ENCODE data around the gene SNX15. TPM values are rescaled to one million over a fixed set of nuclear protein-coding genes. Genes with fewer than 3 reads are reported as not detected.
A peak's percentile ranks its signal among the peaks of the same experiment; 100 is the strongest.

SNX15 gene
- total RNA-seq, 3 donors from 2014 or later (not counting 1 experiment from before 2014, with no cell fraction given) = 16.9 to 28.1 (median 27.1) TPM

DNA sequence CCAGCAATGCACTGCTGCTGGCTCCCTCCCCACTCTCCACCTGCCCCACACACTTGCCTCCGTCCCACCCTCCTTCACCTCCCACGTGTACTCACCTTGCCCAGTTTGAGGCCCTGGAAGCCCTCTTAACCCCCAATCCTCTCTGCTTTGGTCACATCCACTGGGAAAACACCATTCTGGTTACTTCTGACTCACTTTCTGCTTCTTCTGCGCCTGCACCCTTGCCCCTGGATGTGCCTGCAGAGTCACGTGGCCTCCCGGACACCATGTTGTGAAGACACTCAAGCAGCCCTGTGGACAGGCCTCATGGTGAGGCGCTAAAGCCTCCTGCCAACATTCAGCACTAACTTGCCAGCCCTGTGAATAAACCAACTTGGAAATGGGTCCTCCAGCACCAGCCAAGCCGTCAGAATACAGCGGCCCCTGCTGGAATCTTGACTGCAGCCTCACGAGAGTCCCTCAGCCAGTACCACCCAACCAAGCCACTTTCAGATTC lies 33.7 kb downstream of the SNX15 start:
- Mint-ChIP-seq H3K9me3 (no peaks in the 10 kb centered on the region), H3K27ac (no peak overlapping the region), H3K36me3 (no peaks in the 10 kb centered on the region), H3K27me3 (ENCODE audit: low read depth in 2 of 2) (peaks cover 3 to 7% of the 10 kb centered on the region in 2 donors), H3K4me1 (no peaks in the 10 kb centered on the region), H3K4me3 (no peak overlapping the region)
- Histone ChIP-seq H3K36me3 (ENCODE audit: control insufficient read depth, insufficient read depth, low read length) (no peaks in the 10 kb centered on the region), H3K4me3 (ENCODE audit: low read length) (no peak overlapping the region), H3K4me1 (ENCODE audit: control insufficient read depth, insufficient read depth, low read length) (no peaks in the 10 kb centered on the region), H3K9me3 (ENCODE audit: control insufficient read depth, insufficient read depth, low read length) (no peaks in the 10 kb centered on the region), H3K27me3 (ENCODE audit: control insufficient read depth, insufficient read depth, low read length) (no peaks in the 10 kb centered on the region), H3K27ac (ENCODE audit: low read length) (no peak overlapping the region)
- DNase-seq = peak in 1 of 2 donors; percentile 26
- WGBS (ENCODE audit: insufficient coverage) = 87% methylated on average over 9 of the region's 9 CpGs
- intact Hi-C loops (cut with micrococcal nuclease) = no loop called here
- no peak for ATAC-seq
- TF ChIP-seq, protein P1, sequence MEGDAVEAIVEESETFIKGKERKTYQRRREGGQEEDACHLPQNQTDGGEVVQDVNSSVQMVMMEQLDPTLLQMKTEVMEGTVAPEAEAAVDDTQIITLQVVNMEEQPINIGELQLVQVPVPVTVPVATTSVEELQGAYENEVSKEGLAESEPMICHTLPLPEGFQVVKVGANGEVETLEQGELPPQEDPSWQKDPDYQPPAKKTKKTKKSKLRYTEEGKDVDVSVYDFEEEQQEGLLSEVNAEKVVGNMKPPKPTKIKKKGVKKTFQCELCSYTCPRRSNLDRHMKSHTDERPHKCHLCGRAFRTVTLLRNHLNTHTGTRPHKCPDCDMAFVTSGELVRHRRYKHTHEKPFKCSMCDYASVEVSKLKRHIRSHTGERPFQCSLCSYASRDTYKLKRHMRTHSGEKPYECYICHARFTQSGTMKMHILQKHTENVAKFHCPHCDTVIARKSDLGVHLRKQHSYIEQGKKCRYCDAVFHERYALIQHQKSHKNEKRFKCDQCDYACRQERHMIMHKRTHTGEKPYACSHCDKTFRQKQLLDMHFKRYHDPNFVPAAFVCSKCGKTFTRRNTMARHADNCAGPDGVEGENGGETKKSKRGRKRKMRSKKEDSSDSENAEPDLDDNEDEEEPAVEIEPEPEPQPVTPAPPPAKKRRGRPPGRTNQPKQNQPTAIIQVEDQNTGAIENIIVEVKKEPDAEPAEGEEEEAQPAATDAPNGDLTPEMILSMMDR (IDR thresholded peaks at IDR 0.05) = no peak

DNA sequence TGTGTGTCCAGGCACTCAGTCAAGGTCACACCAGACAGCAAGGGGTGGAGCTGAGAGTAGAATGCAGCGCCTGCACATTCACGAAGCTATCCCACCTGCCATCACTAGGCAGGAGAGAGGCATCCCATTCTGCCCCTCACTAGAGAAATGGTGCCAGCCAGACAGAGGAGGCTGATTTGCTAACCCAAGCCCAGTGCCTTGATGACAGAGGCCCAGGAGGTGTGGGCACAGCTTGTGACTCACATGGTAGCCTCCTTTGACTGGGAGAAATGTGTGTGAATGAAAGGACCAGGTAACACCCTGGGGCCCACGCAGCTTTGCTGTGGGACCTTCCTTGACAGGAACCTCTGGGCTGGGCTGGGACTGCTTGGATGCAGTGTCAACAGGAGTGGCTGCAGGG lies 36.3 kb downstream of the SNX15 start:
- Histone ChIP-seq H3K36me3 (ENCODE audit: control insufficient read depth, insufficient read depth, low read length) (no peaks in the 10 kb centered on the region), H3K27ac (ENCODE audit: low read length) (no peak overlapping the region), H3K9me3 (ENCODE audit: control insufficient read depth, insufficient read depth, low read length) (no peaks in the 10 kb centered on the region), H3K27me3 (ENCODE audit: control insufficient read depth, insufficient read depth, low read length) (no peaks in the 10 kb centered on the region), H3K4me3 (ENCODE audit: low read length) (no peak overlapping the region), H3K4me1 (ENCODE audit: control insufficient read depth, insufficient read depth, low read length) (no peaks in the 10 kb centered on the region)
- Mint-ChIP-seq H3K4me1 (no peaks in the 10 kb centered on the region), H3K9me3 (no peaks in the 10 kb centered on the region), H3K27ac (no peak overlapping the region), H3K27me3 (ENCODE audit: low read depth in 2 of 2) (peaks cover 3 to 7% of the 10 kb centered on the region in 2 donors), H3K36me3 (no peaks in the 10 kb centered on the region), H3K4me3 (no peak overlapping the region)
- DNase-seq (no peak), ATAC-seq (no peak)
- TF ChIP-seq, protein P1 (IDR thresholded peaks at IDR 0.05) = no peak
- intact Hi-C loops (cut with micrococcal nuclease) = no loop called here
- 89% methylated on average over 3 of the region's 3 CpGs for WGBS (ENCODE audit: insufficient coverage)

GRCh38 chr11:65064847-65065240 lies 37.6 kb downstream of the SNX15 start:
- TF ChIP-seq, protein P1 (IDR thresholded peaks at IDR 0.05) = no peak
- H3K4me1 ChIP-seq (ENCODE audit: control insufficient read depth, insufficient read depth, low read length) = no peaks in the 10 kb centered on the region
- no peaks in the 10 kb centered on the region for H3K36me3 ChIP-seq (ENCODE audit: control insufficient read depth, insufficient read depth, low read length)
- H3K36me3 Mint-ChIP-seq = no peaks in the 10 kb centered on the region
- WGBS (ENCODE audit: insufficient coverage) = 97% methylated on average over 4 of the region's 4 CpGs
- H3K27me3 Mint-ChIP-seq (ENCODE audit: low read depth in 2 of 2) = peaks cover 3 to 7% of the 10 kb centered on the region in 2 donors
- no peak overlapping the region for H3K27ac Mint-ChIP-seq
- ATAC-seq = no peak
- DNase-seq = no peak
- no peaks in the 10 kb centered on the region for H3K9me3 Mint-ChIP-seq
- no peak overlapping the region for H3K4me3 Mint-ChIP-seq
- no peak overlapping the region for H3K27ac ChIP-seq (ENCODE audit: low read length)
- intact Hi-C loops (cut with micrococcal nuclease) = no loop called here
- H3K4me3 ChIP-seq (ENCODE audit: low read length) = no peak overlapping the region
- H3K4me1 Mint-ChIP-seq = no peaks in the 10 kb centered on the region
- no peaks in the 10 kb centered on the region for H3K9me3 ChIP-seq (ENCODE audit: control insufficient read depth, insufficient read depth, low read length)
- H3K27me3 ChIP-seq (ENCODE audit: control insufficient read depth, insufficient read depth, low read length) = no peaks in the 10 kb centered on the region

DNA sequence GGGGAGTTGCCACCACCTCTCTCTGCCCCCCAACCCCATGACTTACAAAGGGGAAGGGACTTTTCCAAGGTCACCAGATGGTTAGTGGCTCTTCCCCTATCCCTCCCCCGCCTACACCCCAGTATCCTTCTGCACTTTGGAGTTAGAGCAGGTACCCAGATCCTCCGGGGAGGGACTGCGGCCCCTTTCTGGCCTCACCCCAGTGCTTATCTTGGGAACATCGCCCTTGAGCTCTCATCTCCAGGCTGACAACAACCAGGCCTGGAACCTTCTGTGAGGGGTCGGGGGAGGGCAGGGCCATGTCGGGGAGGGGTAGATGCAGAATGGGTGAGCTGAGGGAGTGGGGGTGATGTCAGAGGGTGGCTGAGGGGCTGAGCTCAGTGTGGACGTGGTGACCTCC lies 38.6 kb downstream of the SNX15 start:
- ATAC-seq (no peak), DNase-seq (no peak)
- Histone ChIP-seq H3K9me3 (ENCODE audit: control insufficient read depth, insufficient read depth, low read length) (no peaks in the 10 kb centered on the region), H3K36me3 (ENCODE audit: control insufficient read depth, insufficient read depth, low read length) (no peaks in the 10 kb centered on the region), H3K27me3 (ENCODE audit: control insufficient read depth, insufficient read depth, low read length) (no peaks in the 10 kb centered on the region), H3K27ac (ENCODE audit: low read length) (no peak overlapping the region), H3K4me3 (ENCODE audit: low read length) (no peak overlapping the region), H3K4me1 (ENCODE audit: control insufficient read depth, insufficient read depth, low read length) (no peaks in the 10 kb centered on the region)
- no peaks in the 10 kb centered on the region for H3K9me3 Mint-ChIP-seq
- intact Hi-C loops (cut with micrococcal nuclease) = no loop called here
- H3K27ac Mint-ChIP-seq = no peak overlapping the region
- H3K36me3 Mint-ChIP-seq = no peaks in the 10 kb centered on the region
- 89% methylated on average over 7 of the region's 7 CpGs for WGBS (ENCODE audit: insufficient coverage)
- TF ChIP-seq, protein P1 (IDR thresholded peaks at IDR 0.05) = no peak
- H3K4me3 Mint-ChIP-seq = no peak overlapping the region
- peaks cover 2 to 7% of the 10 kb centered on the region in 2 donors for H3K27me3 Mint-ChIP-seq (ENCODE audit: low read depth in 2 of 2)
- H3K4me1 Mint-ChIP-seq = no peaks in the 10 kb centered on the region

Measured in natural killer cell (primary cell).